Naive thymus-derived CD4-positive, alpha-beta T cell (primary cell): ENCODE results near the gene SLC39A6. TPM values are rescaled to one million over a fixed set of nuclear protein-coding genes. Genes with fewer than 3 reads are reported as not detected.
A peak's percentile ranks its signal among the peaks of the same experiment; 100 is the strongest.

Experiments
- ATAC-seq: fragments of 150-1000 bp; cut with Tn5 transposase; 2 replicates; pipeline ENCODE4 v1.10.0; 2021; ENCODE audit warnings: mild to moderate bottlenecking, moderate library complexity
- CTCF ChIA-PET: fragments of 350-600 bp; sonication (Branson Sonifier 250); formaldehyde crosslinking; loops from one replicate; lab custom pipeline; 2021; ENCODE audit warnings: antibody characterized with exemption; lab: Charles Lee
- POLR2A ChIA-PET: fragments of 350-600 bp; sonication (Branson Sonifier 250); formaldehyde crosslinking; loops from one replicate; lab custom pipeline; 2021; ENCODE audit warnings: antibody characterized with exemption, inconsistent platforms; lab: Charles Lee
- DNase-seq, 9 donors: peaks; one replicate each; pipeline versions ENCODE4 v3.0.0 to v3.0.0-alpha.2; 2020 to 2022; ENCODE audit warnings: mixed read lengths in 1 of 9
- H3K27ac ChIP-seq: one replicate; pipeline ENCODE4 v1.7.0; 2013; ENCODE audit warnings: mild to moderate bottlenecking, low read depth, low read length, moderate library complexity
- H3K27me3 ChIP-seq, 2 donors: one replicate each; pipeline ENCODE4 v1.7.0; 2013; ENCODE audit warnings: low read length in 2 of 2, mild to moderate bottlenecking in 2 of 2, moderate library complexity in 2 of 2; ENCODE audit not compliant: control insufficient read depth in 2 of 2, insufficient read depth in 2 of 2
- H3K36me3 ChIP-seq, 3 experiments: 1 replicate in 2 of 3; 2 replicates in 1 of 3; pipeline ENCODE4 v1.7.0; 2013; ENCODE audit warnings: low read length in 3 of 3, mild to moderate bottlenecking in 3 of 3, moderate library complexity in 1 of 3; ENCODE audit not compliant: insufficient read depth in 3 of 3, control insufficient read depth in 2 of 3
- H3K4me1 ChIP-seq, 2 donors: one replicate each; pipeline ENCODE4 v1.7.0; 2013; ENCODE audit warnings: low read length in 2 of 2, mild to moderate bottlenecking in 2 of 2, moderate library complexity in 1 of 2; ENCODE audit not compliant: control insufficient read depth in 2 of 2, insufficient read depth in 2 of 2
- H3K4me3 ChIP-seq: 2 replicates; pipeline ENCODE4 v1.7.0; 2013; ENCODE audit warnings: mild to moderate bottlenecking, low read length
- H3K9me3 ChIP-seq, 3 experiments: 1 replicate in 2 of 3; 2 replicates in 1 of 3; pipeline ENCODE4 v1.7.0; 2013; ENCODE audit warnings: low read length in 3 of 3; ENCODE audit not compliant: control insufficient read depth in 2 of 3
- H3K27ac Mint-ChIP-seq, 9 donors: one replicate each; pipeline ENCODE4 v1.8.0; 2020 to 2022; ENCODE audit warnings: mixed read lengths in 9 of 9, mild to moderate bottlenecking in 8 of 9, moderate library complexity in 5 of 9, inconsistent platforms in 2 of 9
- H3K27me3 Mint-ChIP-seq, 5 donors: one replicate each; pipeline ENCODE4 v1.8.0; 2021 to 2022; ENCODE audit warnings: mixed read lengths in 5 of 5, mild to moderate bottlenecking in 1 of 5
- H3K36me3 Mint-ChIP-seq, 5 donors: one replicate each; pipeline ENCODE4 v1.8.0; 2020 to 2022; ENCODE audit warnings: mixed read lengths in 5 of 5, mild to moderate bottlenecking in 3 of 5, inconsistent platforms in 1 of 5
- H3K4me1 Mint-ChIP-seq, 7 donors: one replicate each; pipeline ENCODE4 v1.8.0; 2020 to 2022; ENCODE audit warnings: mixed read lengths in 7 of 7, mild to moderate bottlenecking in 3 of 7, inconsistent platforms in 1 of 7
- H3K4me3 Mint-ChIP-seq, 10 donors: one replicate each; pipeline ENCODE4 v1.8.0; 2020 to 2022; ENCODE audit warnings: mild to moderate bottlenecking in 10 of 10, mixed read lengths in 10 of 10, moderate library complexity in 6 of 10, inconsistent platforms in 2 of 10
- H3K9me3 Mint-ChIP-seq, 11 donors: one replicate each; pipeline ENCODE4 v1.8.0; 2020 to 2022; ENCODE audit warnings: mixed read lengths in 11 of 11, mild to moderate bottlenecking in 4 of 11, inconsistent platforms in 1 of 11, moderate library complexity in 1 of 11
- intact Hi-C, 2 donors: fragments of 100-400 bp; cut with micrococcal nuclease; formaldehyde crosslinking; loops; one replicate each; pipeline ENCODE4 v1.15.1; 2023
- polyA plus RNA-seq, 2 donors: library from polyadenylated mRNA; unstranded; fragments of 300-500 nt; fragmentation: Illumina TruSeq; gene quantifications; one replicate each; pipeline ENCODE4 v1.2.3, GENCODE V29; 2021
- total RNA-seq, 6 experiments: library from RNA in 5 of 6; stranded (reverse) in 5 of 6; gene quantifications; 1 replicate in 5 of 6; 2 replicates in 1 of 6; pipeline ENCODE4 v1.2.3 and lab custom pipeline; 2021 to 2026

SLC39A6 gene
- total and polyA plus RNA-seq, 7 experiments from 2014 or later = 12.1 to 27.8 (median 17.5) TPM

DNA sequence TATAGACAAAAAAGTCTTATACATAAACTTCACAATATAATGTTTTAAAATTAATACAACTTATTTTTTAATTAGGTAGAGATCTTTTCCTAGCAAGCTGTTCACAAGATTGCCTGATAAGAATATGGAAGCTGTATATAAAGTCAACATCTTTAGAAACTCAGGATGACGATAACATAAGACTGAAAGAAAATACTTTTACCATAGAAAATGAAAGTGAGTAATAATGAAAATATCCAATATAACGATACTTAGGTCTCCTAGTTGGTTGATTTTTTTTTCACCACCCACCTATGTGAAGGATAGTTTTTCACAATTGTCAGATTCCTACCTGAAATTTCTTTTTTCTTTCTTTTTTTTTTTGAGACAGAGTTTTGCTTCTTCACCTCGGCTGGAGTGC, 13.6 kb upstream of the SLC39A6 start:
- Mint-ChIP-seq H3K4me3 (no peak overlapping the region), H3K27me3 (no peaks in the 10 kb centered on the region), H3K27ac (no peak overlapping the region), H3K9me3 (no peaks in the 10 kb centered on the region), H3K4me1 (peaks cover 2 to 13% (median 6%) of the 10 kb centered on the region in 7 donors), H3K36me3 (peaks cover 6 to 48% (median 28%) of the 10 kb centered on the region in 5 donors)
- no peak for DNase-seq
- ChIA-PET POLR2A (interaction anchor here (1.0 kb wide), 1 partner anchor 13 kb away, joined by 3 read pairs; the partner anchor contains the start of gene ELP2), CTCF (no interaction called here)
- Histone ChIP-seq H3K36me3 (peaks cover 31 to 85% (median 35%) of the 10 kb centered on the region in 3 experiments), H3K4me3 (no peak overlapping the region), H3K27ac (no peak overlapping the region), H3K4me1 (peaks cover 0 to 4% of the 10 kb centered on the region in 2 donors), H3K9me3 (no peaks in the 10 kb centered on the region), H3K27me3 (no peaks in the 10 kb centered on the region)
- intact Hi-C loops = loop anchor here in 1 of 2 donors (2.0 kb wide), 1 partner anchor 14 kb away; the partner anchor contains the start of genes ELP2 and SLC39A6
- ATAC-seq = no peak

DNA sequence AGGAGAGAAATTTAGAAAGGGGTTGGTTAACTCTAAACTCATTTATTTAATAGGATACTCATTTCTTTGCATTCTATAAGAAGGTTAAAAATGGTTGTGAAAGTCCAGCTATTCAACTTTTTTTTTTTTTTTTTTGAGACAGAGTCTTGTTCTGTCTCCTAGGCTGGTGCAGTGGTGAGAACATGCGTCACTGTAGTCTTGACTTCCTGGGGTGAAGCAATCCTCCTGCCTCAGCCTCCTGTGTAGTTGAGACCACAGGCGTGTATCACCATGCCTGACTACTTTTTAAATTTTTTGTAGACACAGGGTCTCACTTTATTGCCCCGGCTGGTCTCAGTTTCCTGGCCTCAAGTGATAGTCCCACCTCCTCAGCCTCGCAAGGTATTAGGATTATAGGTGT, 12.4 kb upstream of the SLC39A6 start:
- Mint-ChIP-seq H3K27me3 (no peaks in the 10 kb centered on the region), H3K36me3 (peaks cover 6 to 50% (median 27%) of the 10 kb centered on the region in 5 donors), H3K4me3 (no peak overlapping the region), H3K4me1 (peaks cover 3 to 19% (median 13%) of the 10 kb centered on the region in 7 donors), H3K9me3 (no peaks in the 10 kb centered on the region), H3K27ac (no peak overlapping the region)
- Histone ChIP-seq H3K27ac (no peak overlapping the region), H3K9me3 (no peaks in the 10 kb centered on the region), H3K36me3 (peaks cover 32 to 84% (median 37%) of the 10 kb centered on the region in 3 experiments), H3K27me3 (no peaks in the 10 kb centered on the region), H3K4me3 (no peak overlapping the region), H3K4me1 (peaks cover 0 to 4% of the 10 kb centered on the region in 2 donors)
- ATAC-seq (no peak), DNase-seq (no peak)
- ChIA-PET CTCF (no interaction called here), POLR2A (interaction anchor here (1.0 kb wide), 1 partner anchor 13 kb away, joined by 4 read pairs; the partner anchor contains the start of gene SLC39A6)
- intact Hi-C loops = no loop called here

- H3K4me1 ChIP-seq = peaks cover 2 to 4% of the 10 kb centered on the region in 2 donors
- no peak overlapping the region for H3K27ac ChIP-seq
- peaks cover 6 to 53% (median 20%) of the 10 kb centered on the region in 5 donors for H3K36me3 Mint-ChIP-seq
- H3K4me3 ChIP-seq = no peak overlapping the region
- ATAC-seq (no peak), DNase-seq (no peak)
- no peak overlapping the region for H3K4me3 Mint-ChIP-seq
- ChIA-PET CTCF (no interaction called here), POLR2A (interaction anchor here (0.6 kb wide), 2 partner anchors 77 to 92 kb away, joined by 3 to 5 read pairs; no protein-coding TSS in a partner anchor)
- peaks cover 20 to 62% (median 21%) of the 10 kb centered on the region in 3 experiments for H3K36me3 ChIP-seq
- no peaks in the 10 kb centered on the region for H3K27me3 ChIP-seq
- intact Hi-C loops = loop anchor here in 1 of 2 donors (2.0 kb wide), 1 partner anchor 14 kb away; no protein-coding TSS in a partner anchor
- H3K9me3 ChIP-seq = no peaks in the 10 kb centered on the region
- peaks cover 6 to 37% (median 24%) of the 10 kb centered on the region in 7 donors for H3K4me1 Mint-ChIP-seq
- H3K27ac Mint-ChIP-seq = no peak overlapping the region
- H3K27me3 Mint-ChIP-seq = no peaks in the 10 kb centered on the region
- no peaks in the 10 kb centered on the region for H3K9me3 Mint-ChIP-seq
These were observed 10.1 kb upstream of the SLC39A6 start for GRCh38 chr18:36139245-36139644.

- ChIA-PET CTCF (no interaction called here), POLR2A (no interaction called here)
- peaks cover 7 to 37% (median 10%) of the 10 kb centered on the region in 3 experiments for H3K36me3 ChIP-seq
- DNase-seq = no peak
- H3K4me3 Mint-ChIP-seq = peak overlapping the region in 3 of 10 donors; percentile 6 to 28 (median 10)
- H3K9me3 ChIP-seq = no peaks in the 10 kb centered on the region
- H3K27me3 ChIP-seq = no peaks in the 10 kb centered on the region
- intact Hi-C loops = no loop called here
- peaks cover 29 to 73% (median 56%) of the 10 kb centered on the region in 7 donors for H3K4me1 Mint-ChIP-seq
- ATAC-seq = no peak
- H3K27ac Mint-ChIP-seq = peak overlapping the region in 1 of 9 donors; percentile 15
- H3K9me3 Mint-ChIP-seq = peaks cover 0 to 2% (median 0%) of the 10 kb centered on the region in 11 donors
- no peaks in the 10 kb centered on the region for H3K27me3 Mint-ChIP-seq
- peaks cover 0 to 42% (median 16%) of the 10 kb centered on the region in 5 donors for H3K36me3 Mint-ChIP-seq
- no peak overlapping the region for H3K27ac ChIP-seq
- peaks cover 28% of the 10 kb centered on the region in 2 donors for H3K4me1 ChIP-seq
- no peak overlapping the region for H3K4me3 ChIP-seq
These were observed 6.1 kb upstream of the SLC39A6 start for GRCh38 chr18:36135264-36135663.

- ChIA-PET POLR2A (no interaction called here), CTCF (no interaction called here)
- H3K36me3 Mint-ChIP-seq = peaks cover 0 to 28% (median 12%) of the 10 kb centered on the region in 5 donors
- peaks cover 37 to 81% (median 63%) of the 10 kb centered on the region in 7 donors for H3K4me1 Mint-ChIP-seq
- no peaks in the 10 kb centered on the region for H3K9me3 ChIP-seq
- H3K9me3 Mint-ChIP-seq = peaks cover 0 to 4% (median 0%) of the 10 kb centered on the region in 11 donors
- ATAC-seq (no peak), DNase-seq (no peak)
- peak overlapping the region; percentile 0 to 84 (median 56) for H3K27ac Mint-ChIP-seq
- H3K4me3 Mint-ChIP-seq = peak overlapping the region; percentile 10 to 96 (median 90)
- peak overlapping the region; percentile 16 for H3K27ac ChIP-seq
- intact Hi-C loops = loop anchor here in 1 of 2 donors (1.0 kb wide), 1 partner anchor 891 kb away; the partner anchor contains the start of gene ZNF397
- no peaks in the 10 kb centered on the region for H3K27me3 ChIP-seq
- H3K4me1 ChIP-seq = peaks cover 32 to 35% of the 10 kb centered on the region in 2 donors
- H3K27me3 Mint-ChIP-seq = no peaks in the 10 kb centered on the region
- H3K4me3 ChIP-seq = no peak overlapping the region
- peaks cover 6 to 30% (median 7%) of the 10 kb centered on the region in 3 experiments for H3K36me3 ChIP-seq
These were observed 3.6 kb upstream of the SLC39A6 start for GRCh38 chr18:36132756-36133155.

GRCh38 chr18:36131692-36132483, 2.7 kb upstream of the SLC39A6 start:
- POLR2A ChIA-PET = interaction anchor here (0.6 kb wide), 2 partner anchors 156 to 868 kb away, joined by 4 read pairs; no protein-coding TSS in a partner anchor
- peak overlapping the region; percentile 99 for H3K4me3 ChIP-seq

More at GRCh38 chr18:36131692-36132483, 2.7 kb upstream of the SLC39A6 start:
- H3K9me3 ChIP-seq = no peaks in the 10 kb centered on the region
- H3K4me3 Mint-ChIP-seq = peak overlapping the region; percentile 71 to 98 (median 95)
- H3K9me3 Mint-ChIP-seq = peaks cover 0 to 4% (median 0%) of the 10 kb centered on the region in 11 donors
- intact Hi-C loops = no loop called here
- CTCF ChIA-PET = interaction anchor here (0.7 kb wide), 1 partner anchor 1159 kb away, joined by 6 read pairs; no protein-coding TSS in a partner anchor
- H3K27ac Mint-ChIP-seq = peak overlapping the region in 8 of 9 donors; percentile 1 to 77 (median 44)
- no peaks in the 10 kb centered on the region for H3K27me3 ChIP-seq
- peaks cover 0 to 22% (median 7%) of the 10 kb centered on the region in 3 experiments for H3K36me3 ChIP-seq
- peaks cover 33 to 35% of the 10 kb centered on the region in 2 donors for H3K4me1 ChIP-seq
- peaks cover 0 to 24% (median 10%) of the 10 kb centered on the region in 5 donors for H3K36me3 Mint-ChIP-seq
- peak overlapping the region; percentile 16 for H3K27ac ChIP-seq
- no peaks in the 10 kb centered on the region for H3K27me3 Mint-ChIP-seq
- no peak for ATAC-seq
- H3K4me1 Mint-ChIP-seq = peaks cover 35 to 85% (median 66%) of the 10 kb centered on the region in 7 donors
- no peak for DNase-seq
